ENCODE data around the gene OTUD5.

Gene OTUD5

DNA sequence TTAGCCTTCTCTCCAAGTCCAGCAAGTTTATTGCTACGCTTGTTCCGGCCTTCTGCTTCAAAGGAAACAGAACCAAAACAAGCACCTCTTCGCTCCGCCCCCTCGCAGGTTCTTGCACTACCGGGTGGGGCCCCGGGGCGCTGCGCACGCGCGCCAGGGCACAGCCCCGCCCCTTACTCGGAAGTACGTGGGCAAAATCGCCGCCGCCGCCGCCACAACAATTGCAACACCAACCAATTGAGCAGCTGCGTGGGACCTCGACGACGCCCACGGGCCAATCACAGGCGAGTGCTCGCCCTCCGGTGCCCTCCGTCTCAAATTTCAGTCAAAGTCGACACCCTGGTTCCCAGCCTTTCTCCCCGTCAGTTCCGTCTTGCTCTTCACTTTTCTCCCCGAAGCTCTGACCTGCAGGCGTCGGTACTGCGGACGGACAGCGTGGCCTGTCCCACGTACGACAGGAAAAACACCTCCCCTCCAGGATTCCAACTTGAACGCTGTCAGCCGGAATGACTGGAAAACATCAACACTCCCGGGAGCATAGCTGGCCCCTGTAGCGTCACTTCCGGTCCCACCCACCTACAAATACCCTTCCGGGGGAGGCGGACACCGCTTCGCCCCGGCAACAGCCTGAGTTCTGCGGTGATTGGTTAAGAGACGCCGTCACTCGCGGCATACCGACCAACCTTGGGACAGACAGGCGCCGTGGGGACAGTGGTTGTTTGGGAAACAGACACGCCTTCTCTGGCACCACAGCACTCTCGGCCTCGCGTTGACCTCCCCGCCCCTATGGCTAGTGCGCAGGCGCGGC is 624 bp upstream of the OTUD5 start (continued):
- TF ChIP-seq, protein P1, sequence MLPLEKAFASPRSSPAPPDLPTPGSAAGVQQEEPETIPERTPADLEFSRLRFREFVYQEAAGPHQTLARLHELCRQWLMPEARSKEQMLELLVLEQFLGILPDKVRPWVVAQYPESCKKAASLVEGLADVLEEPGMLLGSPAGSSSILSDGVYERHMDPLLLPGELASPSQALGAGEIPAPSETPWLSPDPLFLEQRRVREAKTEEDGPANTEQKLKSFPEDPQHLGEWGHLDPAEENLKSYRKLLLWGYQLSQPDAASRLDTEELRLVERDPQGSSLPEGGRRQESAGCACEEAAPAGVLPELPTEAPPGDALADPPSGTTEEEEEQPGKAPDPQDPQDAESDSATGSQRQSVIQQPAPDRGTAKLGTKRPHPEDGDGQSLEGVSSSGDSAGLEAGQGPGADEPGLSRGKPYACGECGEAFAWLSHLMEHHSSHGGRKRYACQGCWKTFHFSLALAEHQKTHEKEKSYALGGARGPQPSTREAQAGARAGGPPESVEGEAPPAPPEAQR (tag by site-specific recombination; IDR thresholded peaks at IDR 0.05), result no peak
- TF ChIP-seq ZFP37 (tag by site-specific recombination; IDR thresholded peaks at IDR 0.05) (no peak), ZNF341 (tag by site-specific recombination; IDR thresholded peaks at IDR 0.05; ENCODE audit: low read depth) (peak; percentile 80), ZBTB8A (tag by site-specific recombination; IDR thresholded peaks at IDR 0.05) (0 out of 2 replicates have a peak, but pooled peaks have one; percentile 45), ZNF350 (tag by site-specific recombination; IDR thresholded peaks at IDR 0.05) (no peak), GLIS2 (tag by site-specific recombination; IDR thresholded peaks at IDR 0.05) (peak; percentile 50), MZF1 (tag by site-specific recombination; IDR thresholded peaks at IDR 0.05; ENCODE audit: borderline replicate concordance) (no peak)

GRCh38 chrX:48956728-48957414 is 536 bp downstream of the OTUD5 start:
- H3K9me3 ChIP-seq (ENCODE audit: control insufficient read depth, insufficient read depth, low read depth, low read length), result no peaks in the 10 kb centered on the region
- H3K27ac ChIP-seq (ENCODE audit: extremely low read depth, low read depth, low read length), result peak overlapping the region; percentile 74
- H3K4me1 ChIP-seq (ENCODE audit: control insufficient read depth, insufficient read depth, low read length), result peaks cover 3% of the 10 kb centered on the region; the same call in 1 of the 2 replicates
- CTCF ChIA-PET, result interaction anchor here (0.5 to 1.4 kb wide), 2 partner anchors 11 to 358 kb away, joined by 6 to 8 read pairs; no protein-coding TSS in a partner anchor
- peaks cover 0 to 40% of the 10 kb centered on the region in 2 experiments; a peak in 2 of 3 replicates for H3K36me3 ChIP-seq (ENCODE audit: control insufficient read depth in 2 of 2, insufficient read depth in 1 of 2, low read length in 2 of 2)
- H3K4me3 ChIP-seq (ENCODE audit: low read depth, low read length), result peak overlapping the region; percentile 67
- POLR2A ChIA-PET, result interaction anchor here (2.5 to 3.3 kb wide), 2 partner anchors 86 to 220 kb away, joined by 8 to 24 read pairs; partner anchors contain the start of gene TFE3
- peak; percentile 46; the same call in 1 of the 2 replicates for TF ChIP-seq KLF9 (tag by site-specific recombination; IDR thresholded peaks at IDR 0.05; ENCODE audit: low read depth)
- TF ChIP-seq KLF16 (tag by site-specific recombination; IDR thresholded peaks at IDR 0.05), result no peak
- no peak for TF ChIP-seq OVOL3 (tag by site-specific recombination; IDR thresholded peaks at IDR 0.05)
- no peak for TF ChIP-seq ZNF121 (tag by site-specific recombination; IDR thresholded peaks at IDR 0.05)
- TF ChIP-seq SP2 (tag by site-specific recombination; IDR thresholded peaks at IDR 0.05), result no peak
- TF ChIP-seq ZNF560 (tag by site-specific recombination; IDR thresholded peaks at IDR 0.05; ENCODE audit: borderline replicate concordance), result no peak
- TF ChIP-seq ZNF473 (tag by site-specific recombination; IDR thresholded peaks at IDR 0.05), result no peak
- no peak for TF ChIP-seq ZNF114 (tag by site-specific recombination; IDR thresholded peaks at IDR 0.05)
- TF ChIP-seq, protein P2, sequence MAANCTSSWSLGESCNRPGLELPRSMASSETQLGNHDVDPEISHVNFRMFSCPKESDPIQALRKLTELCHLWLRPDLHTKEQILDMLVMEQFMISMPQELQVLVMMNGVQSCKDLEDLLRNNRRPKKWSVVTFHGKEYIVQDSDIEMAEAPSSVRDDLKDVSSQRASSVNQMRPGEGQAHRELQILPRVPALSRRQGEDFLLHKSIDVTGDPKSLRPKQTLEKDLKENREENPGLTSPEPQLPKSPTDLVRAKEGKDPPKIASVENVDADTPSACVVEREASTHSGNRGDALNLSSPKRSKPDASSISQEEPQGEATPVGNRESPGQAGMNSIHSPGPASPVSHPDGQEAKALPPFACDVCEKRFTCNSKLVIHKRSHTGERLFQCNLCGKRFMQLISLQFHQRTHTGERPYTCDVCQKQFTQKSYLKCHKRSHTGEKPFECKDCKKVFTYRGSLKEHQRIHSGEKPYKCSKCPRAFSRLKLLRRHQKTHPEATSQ (tag by site-specific recombination; IDR thresholded peaks at IDR 0.05), result no peak
- no peak for TF ChIP-seq WT1 (tag by site-specific recombination; IDR thresholded peaks at IDR 0.05)
- no peak for TF ChIP-seq RBAK (tag by site-specific recombination; IDR thresholded peaks at IDR 0.05)
- TF ChIP-seq KLF17 (tag by site-specific recombination; IDR thresholded peaks at IDR 0.05), result no peak
- TF ChIP-seq ZBTB1 (tag by site-specific recombination; IDR thresholded peaks at IDR 0.05), result no peak
- no peak for TF ChIP-seq ZNF48 (tag by site-specific recombination; IDR thresholded peaks at IDR 0.05)
- TF ChIP-seq ZNF521 (tag by site-specific recombination; IDR thresholded peaks at IDR 0.05), result no peak
- TF ChIP-seq, protein P3, sequence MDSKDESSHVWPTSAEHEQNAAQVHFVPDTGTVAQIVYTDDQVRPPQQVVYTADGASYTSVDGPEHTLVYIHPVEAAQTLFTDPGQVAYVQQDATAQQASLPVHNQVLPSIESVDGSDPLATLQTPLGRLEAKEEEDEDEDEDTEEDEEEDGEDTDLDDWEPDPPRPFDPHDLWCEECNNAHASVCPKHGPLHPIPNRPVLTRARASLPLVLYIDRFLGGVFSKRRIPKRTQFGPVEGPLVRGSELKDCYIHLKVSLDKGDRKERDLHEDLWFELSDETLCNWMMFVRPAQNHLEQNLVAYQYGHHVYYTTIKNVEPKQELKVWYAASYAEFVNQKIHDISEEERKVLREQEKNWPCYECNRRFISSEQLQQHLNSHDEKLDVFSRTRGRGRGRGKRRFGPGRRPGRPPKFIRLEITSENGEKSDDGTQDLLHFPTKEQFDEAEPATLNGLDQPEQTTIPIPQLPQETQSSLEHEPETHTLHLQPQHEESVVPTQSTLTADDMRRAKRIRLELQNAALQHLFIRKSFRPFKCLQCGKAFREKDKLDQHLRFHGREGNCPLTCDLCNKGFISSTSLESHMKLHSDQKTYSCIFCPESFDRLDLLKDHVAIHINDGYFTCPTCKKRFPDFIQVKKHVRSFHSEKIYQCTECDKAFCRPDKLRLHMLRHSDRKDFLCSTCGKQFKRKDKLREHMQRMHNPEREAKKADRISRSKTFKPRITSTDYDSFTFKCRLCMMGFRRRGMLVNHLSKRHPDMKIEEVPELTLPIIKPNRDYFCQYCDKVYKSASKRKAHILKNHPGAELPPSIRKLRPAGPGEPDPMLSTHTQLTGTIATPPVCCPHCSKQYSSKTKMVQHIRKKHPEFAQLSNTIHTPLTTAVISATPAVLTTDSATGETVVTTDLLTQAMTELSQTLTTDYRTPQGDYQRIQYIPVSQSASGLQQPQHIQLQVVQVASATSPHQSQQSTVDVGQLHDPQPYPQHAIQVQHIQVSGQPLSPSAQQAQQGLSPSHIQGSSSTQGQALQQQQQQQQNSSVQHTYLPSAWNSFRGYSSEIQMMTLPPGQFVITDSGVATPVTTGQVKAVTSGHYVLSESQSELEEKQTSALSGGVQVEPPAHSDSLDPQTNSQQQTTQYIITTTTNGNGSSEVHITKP (tag by site-specific recombination; IDR thresholded peaks at IDR 0.05), result peak; percentile 10; the same call in 1 of the 2 replicates
- no peak for TF ChIP-seq ZNF23 (tag by site-specific recombination; IDR thresholded peaks at IDR 0.05; ENCODE audit: borderline replicate concordance)
- no peak for TF ChIP-seq ZNF830 (tag by site-specific recombination; IDR thresholded peaks at IDR 0.05; ENCODE audit: low read depth)
- TF ChIP-seq SP3 (tag by site-specific recombination; IDR thresholded peaks at IDR 0.05), result peak; percentile 29; the same call in 1 of the 2 replicates
